Mesenchymal stem cell (in vitro differentiated cells and primary cell): ENCODE data around the gene LARGE2.

ENCODE experiments used
- DNase-seq: peaks from one replicate; pipeline ENCODE4 v3.0.0-alpha.2; 2013
- H2AFZ ChIP-seq: one replicate; pipeline ENCODE4 v1.6.1; 2013; ENCODE audit warnings: low read depth, mild to moderate bottlenecking, control low read depth, inconsistent platforms, low read length, moderate library complexity
- H2AK5ac ChIP-seq: 2 replicates; pipeline ENCODE4 v1.6.1; 2013; ENCODE audit warnings: low read length, moderate library complexity, mild to moderate bottlenecking, inconsistent platforms; ENCODE audit not compliant: severe bottlenecking
- H2BK120ac ChIP-seq: one replicate; pipeline ENCODE4 v1.6.1; 2013; ENCODE audit warnings: low read depth, mild to moderate bottlenecking, inconsistent platforms, low read length, moderate library complexity
- H2BK12ac ChIP-seq, 2 experiments: one replicate each; pipeline ENCODE4 v1.6.1; 2013; ENCODE audit warnings: inconsistent platforms in 2 of 2, low read length in 2 of 2, mild to moderate bottlenecking in 2 of 2, moderate library complexity in 2 of 2, control low read depth in 1 of 2
- H2BK15ac ChIP-seq: one replicate; pipeline ENCODE4 v1.6.1; 2013; ENCODE audit warnings: mild to moderate bottlenecking, low read depth, inconsistent platforms; ENCODE audit not compliant: poor library complexity, severe bottlenecking
- H2BK5ac ChIP-seq: 2 replicates; pipeline ENCODE4 v1.6.1; 2013; ENCODE audit warnings: low read depth, mild to moderate bottlenecking, low read length, control low read depth, inconsistent platforms; ENCODE audit not compliant: poor library complexity, severe bottlenecking
- H3K14ac ChIP-seq, 2 experiments: one replicate each; pipeline ENCODE4 v1.6.1; 2013; ENCODE audit warnings: inconsistent platforms in 2 of 2, low read length in 2 of 2, control low read depth in 1 of 2, mild to moderate bottlenecking in 1 of 2, moderate library complexity in 1 of 2
- H3K18ac ChIP-seq, 2 experiments: one replicate each; pipeline ENCODE4 v1.6.1; 2013; ENCODE audit warnings: inconsistent platforms in 2 of 2, low read length in 2 of 2, control low read depth in 1 of 2, low read depth in 1 of 2, mild to moderate bottlenecking in 1 of 2
- H3K23ac ChIP-seq, 2 experiments: one replicate each; pipeline ENCODE4 v1.6.1; 2013; ENCODE audit warnings: inconsistent platforms in 2 of 2, low read length in 2 of 2, mild to moderate bottlenecking in 2 of 2, moderate library complexity in 2 of 2, control low read depth in 1 of 2
- H3K27ac ChIP-seq: 2 replicates; pipeline ENCODE4 v1.5.1; 2013; ENCODE audit warnings: mild to moderate bottlenecking, moderate library complexity, low read length, control low read depth, inconsistent platforms; ENCODE audit not compliant: poor library complexity, severe bottlenecking
- H3K27me3 ChIP-seq, 2 experiments: 2 replicates each; pipeline versions ENCODE4 v1.6.1 to v1.7.0; 2013; ENCODE audit warnings: low read length in 2 of 2, mild to moderate bottlenecking in 2 of 2, moderate library complexity in 2 of 2, control low read depth in 1 of 2, inconsistent platforms in 1 of 2; ENCODE audit not compliant: control insufficient read depth in 1 of 2, insufficient read depth in 1 of 2
- H3K36me3 ChIP-seq, 2 experiments: 2 replicates each; pipeline versions ENCODE4 v1.6.1 to v1.7.0; 2013; ENCODE audit warnings: low read length in 2 of 2, control low read depth in 1 of 2, inconsistent platforms in 1 of 2, low read depth in 1 of 2, mild to moderate bottlenecking in 1 of 2; ENCODE audit not compliant: insufficient read depth in 2 of 2, control insufficient read depth in 1 of 2
- H3K4ac ChIP-seq, 2 experiments: one replicate each; pipeline ENCODE4 v1.6.1; 2013; ENCODE audit warnings: inconsistent platforms in 2 of 2, low read length in 2 of 2, mild to moderate bottlenecking in 2 of 2, moderate library complexity in 2 of 2, control low read depth in 1 of 2, low read depth in 1 of 2
- H3K4me1 ChIP-seq: 2 replicates; pipeline ENCODE4 v1.6.1; 2013; ENCODE audit warnings: low read depth, low read length, control low read depth; ENCODE audit not compliant: control insufficient read depth, insufficient read depth
- H3K4me2 ChIP-seq: 2 replicates; pipeline ENCODE4 v1.6.1; 2013; ENCODE audit warnings: low read length, mild to moderate bottlenecking, inconsistent platforms; ENCODE audit not compliant: poor library complexity, severe bottlenecking
- H3K4me3 ChIP-seq, 2 experiments: 2 replicates each; pipeline versions ENCODE4 v1.5.1 to v1.7.0; 2013; ENCODE audit warnings: low read length in 2 of 2, mild to moderate bottlenecking in 2 of 2, control low read depth in 1 of 2, low read depth in 1 of 2; ENCODE audit not compliant: insufficient read depth in 1 of 2
- H3K79me1 ChIP-seq: replicated peaks from 2 replicates; pipeline ENCODE4 v1.6.1; 2013; ENCODE audit warnings: mild to moderate bottlenecking, control low read depth, low read length, inconsistent platforms; ENCODE audit not compliant: poor library complexity, severe bottlenecking
- H3K9ac ChIP-seq: 2 replicates; pipeline ENCODE4 v1.7.0; 2013; ENCODE audit warnings: mild to moderate bottlenecking, low read length, moderate library complexity
- H3K9me3 ChIP-seq: 2 replicates; pipeline ENCODE4 v1.7.0; 2013; ENCODE audit warnings: mild to moderate bottlenecking, low read length; ENCODE audit not compliant: control insufficient read depth
- H4K8ac ChIP-seq: one replicate; pipeline ENCODE4 v1.6.1; 2013; ENCODE audit warnings: inconsistent platforms, mild to moderate bottlenecking, low read length, moderate library complexity
- H4K91ac ChIP-seq: one replicate; pipeline ENCODE4 v1.6.1; 2013; ENCODE audit warnings: mild to moderate bottlenecking, low read length, inconsistent platforms
- WGBS: methylation state at CpG from one replicate; pipeline ENCODE4 v1.1.7; 2013; ENCODE audit warnings: mixed read lengths; 5-methylcytosine and 5-hydroxymethylcytosine counted together

Gene LARGE2

GRCh38 chr11:45960387-45961095, 38.1 kb downstream of the LARGE2 start:
- H3K4me2 ChIP-seq, result no peak overlapping the region
- no peak overlapping the region for H2AFZ ChIP-seq
- no peak overlapping the region for H3K4me3 ChIP-seq
- H2BK15ac ChIP-seq, result no peak overlapping the region
- WGBS, result 97% methylated on average over 2 of the region's 4 CpGs
- H3K79me1 ChIP-seq, result peaks cover 7% of the 10 kb centered on the region
- H2BK5ac ChIP-seq, result no peak overlapping the region
- H2AK5ac ChIP-seq, result no peak overlapping the region
- H3K36me3 ChIP-seq, result peaks cover 12 to 52% of the 10 kb centered on the region in 2 experiments
- H3K4me1 ChIP-seq, result no peaks in the 10 kb centered on the region
- peak overlapping the region; percentile 62 for H3K9ac ChIP-seq
- H3K14ac ChIP-seq, result no peak overlapping the region
- no peak overlapping the region for H2BK120ac ChIP-seq
- no peaks in the 10 kb centered on the region for H3K27me3 ChIP-seq
- H3K27ac ChIP-seq, result no peak overlapping the region
- no peak overlapping the region for H4K8ac ChIP-seq
- no peak overlapping the region for H3K23ac ChIP-seq
- H2BK12ac ChIP-seq, result no peak overlapping the region
- no peak overlapping the region for H4K91ac ChIP-seq
- no peak overlapping the region for H3K4ac ChIP-seq
- H3K9me3 ChIP-seq, result no peaks in the 10 kb centered on the region
- no peak for DNase-seq
- no peak overlapping the region for H3K18ac ChIP-seq

DNA sequence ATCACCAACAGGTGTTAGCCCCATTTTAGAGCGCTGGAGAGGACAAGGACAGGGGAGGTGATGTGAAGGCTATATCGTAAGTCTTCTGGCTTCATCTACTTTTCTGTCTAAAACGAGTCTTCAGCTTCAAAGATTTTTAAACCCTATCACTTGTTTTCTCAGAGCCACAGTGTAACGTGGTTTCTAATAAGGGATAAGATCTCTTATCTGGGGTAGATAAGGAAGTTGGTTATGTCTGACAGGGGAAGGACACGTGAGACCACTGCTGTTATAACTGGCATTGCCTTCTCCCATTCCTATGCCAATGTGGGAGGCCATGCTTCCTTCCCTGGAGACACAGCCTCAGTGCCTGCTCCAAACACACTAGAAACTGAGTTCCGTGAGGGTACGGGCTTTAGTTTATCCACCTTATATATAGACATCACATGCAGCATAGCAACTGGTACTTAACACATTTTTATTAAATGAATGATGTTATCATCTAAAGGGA, 39.3 kb downstream of the LARGE2 start:
- Histone ChIP-seq H2BK5ac (no peak overlapping the region), H3K14ac (no peak overlapping the region), H3K4me3 (no peak overlapping the region), H2BK120ac (no peak overlapping the region), H4K91ac (no peak overlapping the region), H3K27ac (no peak overlapping the region), H3K23ac (no peak overlapping the region), H3K18ac (no peak overlapping the region), H2BK12ac (no peak overlapping the region), H3K9me3 (no peaks in the 10 kb centered on the region), H4K8ac (no peak overlapping the region), H2AFZ (no peak overlapping the region), H3K4ac (no peak overlapping the region), H3K9ac (no peak overlapping the region), H2AK5ac (no peak overlapping the region), H3K27me3 (no peaks in the 10 kb centered on the region), H3K79me1 (peaks cover 7% of the 10 kb centered on the region), H3K36me3 (peaks cover 14 to 57% of the 10 kb centered on the region in 2 experiments), H3K4me1 (no peaks in the 10 kb centered on the region), H3K4me2 (no peak overlapping the region), H2BK15ac (no peak overlapping the region)
- WGBS, result 100% methylated on average over 1 of the region's 7 CpGs
- no peak for DNase-seq

DNA sequence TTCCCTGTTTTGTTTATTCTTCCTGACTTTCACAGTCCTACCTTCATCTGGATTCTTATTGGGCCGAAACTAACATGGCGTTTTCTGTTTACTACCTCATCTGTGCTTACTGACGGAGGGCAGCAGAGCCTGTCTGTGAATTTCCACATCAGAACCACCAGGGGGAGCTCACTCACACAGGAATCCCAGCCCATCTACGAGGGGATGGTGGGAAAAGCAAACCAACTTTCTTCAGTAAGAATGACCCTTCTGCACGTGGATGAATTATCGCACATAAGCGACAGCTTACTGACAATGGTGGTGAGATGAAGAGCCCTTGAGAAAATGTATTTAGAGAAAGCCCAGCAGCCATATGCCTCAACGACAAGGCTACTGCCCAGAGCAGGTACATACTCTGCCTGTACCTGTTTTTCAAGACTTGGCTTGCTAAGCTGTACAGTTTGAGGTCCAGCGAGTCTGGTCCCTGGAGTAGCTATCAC, 42.5 kb downstream of the LARGE2 start:
- H2AK5ac ChIP-seq, result no peak overlapping the region
- peak; percentile 81 for DNase-seq
- 39% methylated on average over 9 of the region's 9 CpGs for WGBS
- H3K4me1 ChIP-seq, result no peaks in the 10 kb centered on the region
- no peak overlapping the region for H2BK5ac ChIP-seq
- H3K27me3 ChIP-seq, result no peaks in the 10 kb centered on the region
- H3K4me2 ChIP-seq, result no peak overlapping the region
- no peak overlapping the region for H2BK15ac ChIP-seq
- no peak overlapping the region for H2AFZ ChIP-seq
- H3K9ac ChIP-seq, result peak overlapping the region; percentile 74
- H3K36me3 ChIP-seq, result peaks cover 30 to 74% of the 10 kb centered on the region in 2 experiments
- H3K9me3 ChIP-seq, result no peaks in the 10 kb centered on the region
- H2BK120ac ChIP-seq, result no peak overlapping the region
- H3K27ac ChIP-seq, result no peak overlapping the region
- H2BK12ac ChIP-seq, result no peak overlapping the region
- no peak overlapping the region for H4K8ac ChIP-seq
- H3K23ac ChIP-seq, result no peak overlapping the region
- H3K4me3 ChIP-seq, result no peak overlapping the region
- H4K91ac ChIP-seq, result no peak overlapping the region
- no peak overlapping the region for H3K18ac ChIP-seq
- H3K14ac ChIP-seq, result no peak overlapping the region
- H3K79me1 ChIP-seq, result peaks cover 3% of the 10 kb centered on the region
- H3K4ac ChIP-seq, result no peak overlapping the region

GRCh38 chr11:45967506-45967905, 45.0 kb downstream of the LARGE2 start:
- Histone ChIP-seq H3K18ac (no peak overlapping the region), H2BK15ac (no peak overlapping the region), H3K14ac (no peak overlapping the region), H2BK12ac (no peak overlapping the region), H3K4me3 (no peak overlapping the region), H3K27me3 (no peaks in the 10 kb centered on the region), H3K4me2 (no peak overlapping the region), H3K9me3 (no peaks in the 10 kb centered on the region), H2AK5ac (no peak overlapping the region), H3K23ac (no peak overlapping the region), H3K79me1 (peaks cover 8% of the 10 kb centered on the region), H2BK5ac (no peak overlapping the region), H3K4ac (no peak overlapping the region), H3K36me3 (peaks cover 30 to 78% of the 10 kb centered on the region in 2 experiments), H2BK120ac (no peak overlapping the region), H4K91ac (no peak overlapping the region), H3K4me1 (no peaks in the 10 kb centered on the region), H4K8ac (no peak overlapping the region), H3K9ac (no peak overlapping the region), H3K27ac (no peak overlapping the region), H2AFZ (no peak overlapping the region)
- WGBS, result 100% methylated on average over 1 of the region's 2 CpGs
- DNase-seq, result no peak
